ENCODE measurements around the gene GABRD.

Gene GABRD

DNA sequence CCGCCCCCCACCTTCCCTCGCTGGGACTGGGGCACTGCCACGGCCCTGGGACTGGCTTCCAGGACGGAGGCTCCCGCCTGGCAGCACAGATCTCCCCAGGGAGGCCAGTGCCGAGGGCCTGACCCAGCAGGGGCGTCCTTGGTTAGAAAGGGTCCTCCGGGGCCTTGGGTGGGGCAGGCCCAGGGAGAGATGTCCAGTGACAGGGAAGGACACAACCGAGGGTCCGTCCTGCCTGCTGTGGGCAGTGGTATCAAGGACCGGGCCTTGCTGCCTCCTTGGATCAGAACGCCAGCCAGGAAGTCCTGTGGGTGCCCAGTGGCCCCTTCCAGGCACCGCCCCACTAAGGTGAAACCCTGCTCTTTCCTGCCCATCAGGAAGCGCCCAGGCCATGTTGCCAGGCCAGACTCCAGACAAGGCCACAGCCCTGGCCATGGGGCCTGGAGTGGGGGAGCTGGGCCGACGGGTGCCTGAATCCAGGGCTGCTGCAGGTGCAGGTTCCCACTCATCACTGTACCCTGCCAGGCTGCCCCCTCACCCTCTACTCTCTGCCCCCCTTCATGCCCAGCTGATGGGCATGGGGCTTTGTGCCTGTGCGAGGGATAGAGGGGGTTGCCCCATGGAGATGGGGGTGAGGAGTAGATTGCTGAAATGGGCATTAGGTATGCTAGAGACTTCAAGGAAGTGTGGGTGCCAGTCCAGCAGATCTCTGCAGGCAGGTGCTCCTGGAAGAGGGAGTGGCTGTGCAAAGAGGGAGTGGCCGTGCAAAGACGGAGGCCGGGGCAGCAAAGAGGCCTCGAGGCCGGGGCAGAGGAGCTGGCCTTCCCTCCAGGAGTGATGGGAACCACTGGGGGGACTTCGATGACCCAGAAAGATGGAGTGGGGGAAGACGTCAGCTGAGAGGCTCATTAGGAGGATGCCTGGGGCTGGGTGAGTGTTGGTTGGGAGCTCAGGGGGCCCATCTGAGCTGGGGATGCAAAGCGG, 28.9 kb downstream of the GABRD start:
- TF ChIP-seq CTCF (IDR thresholded peaks at IDR 0.05; ENCODE audit: low read depth, low read length): no peak
- no peak for DNase-seq (ENCODE audit: extremely low read depth, low read depth)

GRCh38 chr1:2049225-2049717, 30.1 kb downstream of the GABRD start:
- TF ChIP-seq CTCF (IDR thresholded peaks at IDR 0.05; ENCODE audit: low read depth, low read length): peak; percentile 0

DNA sequence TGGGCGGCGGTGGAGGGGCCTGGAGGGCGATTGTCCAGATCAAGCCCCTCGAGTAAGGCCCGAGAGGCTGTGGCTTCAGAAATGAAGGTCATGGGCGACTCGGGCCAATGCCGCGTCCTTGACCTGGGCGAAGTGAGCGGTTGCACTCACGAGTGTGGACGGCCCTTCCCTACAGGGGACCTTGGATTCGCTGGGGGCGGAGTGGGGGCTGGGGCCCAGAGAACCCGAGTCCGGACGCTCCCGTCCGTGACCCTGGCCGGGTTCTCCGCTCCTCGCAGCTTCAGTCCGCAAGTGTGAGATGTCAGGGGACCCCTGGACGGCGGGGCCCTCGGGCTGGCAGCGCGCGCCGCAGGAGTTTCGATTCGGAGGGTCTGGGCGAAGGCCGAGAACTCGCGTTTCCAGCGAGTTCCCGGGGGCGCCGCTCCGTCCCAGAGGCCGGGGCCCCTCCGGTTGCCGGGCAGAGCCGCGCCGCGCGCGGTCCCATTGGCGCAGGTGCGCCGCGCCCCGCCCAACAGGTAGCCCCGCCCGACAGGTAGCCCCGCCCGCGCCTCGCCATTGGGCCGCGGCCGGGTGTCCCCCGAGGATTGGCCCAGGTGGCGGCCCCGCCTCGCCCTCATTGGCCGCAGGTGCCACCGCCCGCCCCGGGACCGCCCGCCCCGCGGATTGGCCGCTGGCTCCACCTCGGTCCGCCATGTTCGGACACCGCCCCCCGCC, 30.7 kb downstream of the GABRD start, which contains the start of gene PRKCZ:
Gene PRKCZ (plus strand): TSS at position 694 of the 714 bp plus-strand sequence. CDS start 220 bp downstream, outside the sequence.
- TF ChIP-seq CTCF (IDR thresholded peaks at IDR 0.05; ENCODE audit: low read depth, low read length): no peak
- no peak for DNase-seq (ENCODE audit: extremely low read depth, low read depth)

More at GRCh38 chr1:2049225-2049717, 30.1 kb downstream of the GABRD start:
- no peak for DNase-seq (ENCODE audit: extremely low read depth, low read depth)

DNA sequence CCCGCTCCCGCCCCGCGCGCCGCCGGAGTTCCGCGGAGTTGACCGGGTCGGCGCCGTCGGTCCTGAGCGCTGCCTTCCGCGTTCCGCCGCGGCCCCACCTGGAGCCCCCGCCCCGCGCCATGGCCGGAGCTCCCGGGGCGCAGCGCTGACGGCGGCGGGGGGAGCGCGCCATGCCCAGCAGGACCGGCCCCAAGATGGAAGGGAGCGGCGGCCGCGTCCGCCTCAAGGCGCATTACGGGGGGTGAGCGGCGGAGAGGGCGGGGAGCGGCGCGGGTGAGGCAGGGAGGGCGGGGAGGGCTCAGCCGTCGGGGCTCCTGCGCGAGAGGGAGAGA, 31.3 kb downstream of the GABRD start:
- no peak for TF ChIP-seq CTCF (IDR thresholded peaks at IDR 0.05; ENCODE audit: low read depth, low read length)
- no peak for DNase-seq (ENCODE audit: extremely low read depth, low read depth)

DNA sequence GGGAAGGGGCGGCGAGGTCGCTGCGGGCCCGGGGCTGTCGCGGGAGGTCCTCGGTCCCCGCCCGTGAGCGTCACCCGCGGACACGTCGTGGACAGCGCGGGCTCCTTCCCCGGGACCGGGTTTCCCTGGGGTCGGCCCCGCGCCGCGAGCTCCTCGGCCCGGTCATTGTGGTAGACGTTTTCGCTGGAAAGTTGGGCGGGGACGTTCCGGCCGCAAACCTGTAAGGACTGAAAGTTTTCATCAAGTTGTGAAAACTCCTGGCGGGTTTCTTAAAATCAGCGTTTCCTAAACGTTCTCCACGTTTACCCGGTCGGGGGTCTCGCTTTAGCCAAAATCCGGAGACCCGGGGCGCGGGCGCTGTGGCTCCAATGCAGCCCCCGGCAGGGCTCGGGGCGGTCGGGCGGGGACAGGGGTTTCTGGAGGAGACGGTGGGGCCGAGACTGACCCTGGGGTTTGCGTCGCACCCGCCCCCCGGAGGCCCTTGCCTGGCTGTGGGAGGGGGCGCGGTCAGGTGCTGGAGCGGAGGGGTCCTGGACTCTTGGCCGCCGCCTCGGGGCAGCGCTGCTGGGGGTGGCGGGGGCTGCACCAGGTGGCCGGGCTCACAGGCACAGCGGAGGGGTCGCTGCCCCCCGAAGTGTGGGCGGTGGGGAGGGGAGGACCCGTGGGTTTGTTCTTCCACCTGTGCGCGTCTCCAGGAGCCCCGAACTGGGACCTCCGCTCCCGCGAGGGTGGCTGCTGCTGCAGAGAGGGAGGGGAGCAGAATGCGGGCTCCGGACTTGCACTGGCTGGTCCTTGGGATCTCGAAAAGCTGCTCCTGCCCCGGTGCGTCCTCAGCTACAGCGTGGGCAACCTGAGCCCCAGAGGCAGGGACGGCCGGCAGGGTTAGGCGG, 31.9 kb downstream of the GABRD start:
- DNase-seq (ENCODE audit: extremely low read depth, low read depth): no peak
- no peak for TF ChIP-seq CTCF (IDR thresholded peaks at IDR 0.05; ENCODE audit: low read depth, low read length)

DNA sequence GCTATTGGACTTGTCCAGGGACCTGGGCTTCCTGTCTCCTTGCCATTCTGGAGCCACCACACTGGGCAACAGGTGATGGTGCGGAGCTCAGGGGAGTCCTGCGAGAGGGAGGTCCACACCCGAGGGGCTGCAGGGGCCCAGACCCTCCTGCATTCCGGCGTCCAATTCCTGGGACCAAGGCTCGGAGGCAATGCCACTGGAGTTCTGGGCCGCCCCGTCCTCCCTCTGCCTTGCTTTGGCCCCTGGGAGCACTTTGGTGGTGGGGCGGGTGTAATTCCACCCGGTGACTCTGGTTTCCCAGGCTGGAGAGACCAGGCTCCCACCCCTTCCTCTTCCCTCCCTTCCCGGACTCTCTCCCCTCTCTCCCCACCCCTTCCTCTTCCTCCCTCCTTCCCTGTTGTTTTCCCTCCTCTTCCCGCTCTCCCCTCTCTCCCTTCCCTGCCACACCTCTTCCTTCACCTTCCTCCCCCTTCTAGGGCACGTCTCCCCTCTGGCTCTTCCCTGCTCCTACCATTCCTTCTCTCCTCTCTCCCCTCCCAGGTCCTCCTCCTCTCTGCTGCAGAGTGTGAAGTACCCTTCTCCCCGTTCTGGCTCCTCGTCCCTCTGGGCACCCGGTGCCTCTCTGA, 33.0 kb downstream of the GABRD start:
- DNase-seq (ENCODE audit: extremely low read depth, low read depth): no peak
- TF ChIP-seq CTCF (IDR thresholded peaks at IDR 0.05; ENCODE audit: low read depth, low read length): no peak
